GM21529 (cell line): Measurements from ENCODE around the gene SLC2A1.

Source experiments
- ATAC-seq: cut with Tn5 transposase; IDR thresholded peaks from one replicate; pipeline ENCODE4 v1.9.1; 2021; ENCODE audit not compliant: unreplicated experiment

Gene SLC2A1

GRCh38 chr1:42943166-42943565 is 15.5 kb downstream of the SLC2A1 start:
- ATAC-seq: no peak

DNA sequence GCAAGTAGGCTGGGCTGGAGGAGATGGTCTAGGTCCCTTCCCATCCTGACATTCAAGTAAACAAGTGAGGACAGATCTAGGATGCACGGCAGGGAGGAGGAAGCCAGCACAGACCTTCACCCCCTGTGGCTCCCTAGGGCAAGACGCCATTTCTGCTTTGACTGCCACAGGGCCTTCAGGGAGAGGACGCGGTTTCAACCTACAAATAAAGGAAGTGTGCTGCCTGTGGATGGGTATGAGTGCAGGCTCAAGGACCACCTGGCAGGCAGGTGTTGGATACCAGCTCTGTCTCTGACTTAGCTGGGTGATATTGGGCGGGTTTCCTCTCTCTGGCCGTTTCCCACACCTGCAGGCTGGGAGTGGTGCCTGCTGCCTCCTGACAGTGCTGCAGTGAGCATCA is 16.2 kb downstream of the SLC2A1 start:
- no peak for ATAC-seq

DNA sequence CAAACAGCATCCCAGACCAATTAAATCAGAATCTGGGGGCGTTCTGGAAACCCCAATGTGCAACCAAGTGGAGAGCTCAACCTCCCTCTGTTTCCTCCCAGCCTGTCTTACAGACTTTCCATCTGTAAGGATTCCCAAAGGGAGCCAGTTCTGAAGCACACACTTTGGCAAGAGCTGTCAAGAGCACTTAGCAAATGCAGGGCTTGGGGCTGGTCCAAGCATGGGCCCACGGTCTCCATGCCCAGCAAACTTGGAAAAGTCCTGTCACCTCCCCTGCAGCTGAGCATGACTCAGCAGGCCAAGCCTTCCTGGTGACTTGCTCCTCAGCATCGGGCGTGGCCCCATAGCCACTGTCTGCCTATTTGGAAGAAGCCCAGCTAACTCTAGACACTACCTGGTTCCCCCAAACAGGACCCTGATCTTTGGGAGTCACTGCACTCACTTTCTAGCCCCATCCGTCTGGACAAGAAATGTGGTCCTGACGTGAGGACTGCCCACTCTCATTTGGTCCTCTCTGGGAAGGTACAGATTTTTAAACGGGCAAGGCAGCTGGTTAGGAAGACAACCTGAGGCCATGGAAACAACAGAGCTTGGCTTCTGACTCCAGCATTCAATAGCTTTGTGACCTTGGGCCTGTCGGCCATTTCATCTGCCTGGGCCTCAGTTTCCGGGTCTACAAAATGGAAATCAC is 16.9 kb downstream of the SLC2A1 start:
- no peak for ATAC-seq

DNA sequence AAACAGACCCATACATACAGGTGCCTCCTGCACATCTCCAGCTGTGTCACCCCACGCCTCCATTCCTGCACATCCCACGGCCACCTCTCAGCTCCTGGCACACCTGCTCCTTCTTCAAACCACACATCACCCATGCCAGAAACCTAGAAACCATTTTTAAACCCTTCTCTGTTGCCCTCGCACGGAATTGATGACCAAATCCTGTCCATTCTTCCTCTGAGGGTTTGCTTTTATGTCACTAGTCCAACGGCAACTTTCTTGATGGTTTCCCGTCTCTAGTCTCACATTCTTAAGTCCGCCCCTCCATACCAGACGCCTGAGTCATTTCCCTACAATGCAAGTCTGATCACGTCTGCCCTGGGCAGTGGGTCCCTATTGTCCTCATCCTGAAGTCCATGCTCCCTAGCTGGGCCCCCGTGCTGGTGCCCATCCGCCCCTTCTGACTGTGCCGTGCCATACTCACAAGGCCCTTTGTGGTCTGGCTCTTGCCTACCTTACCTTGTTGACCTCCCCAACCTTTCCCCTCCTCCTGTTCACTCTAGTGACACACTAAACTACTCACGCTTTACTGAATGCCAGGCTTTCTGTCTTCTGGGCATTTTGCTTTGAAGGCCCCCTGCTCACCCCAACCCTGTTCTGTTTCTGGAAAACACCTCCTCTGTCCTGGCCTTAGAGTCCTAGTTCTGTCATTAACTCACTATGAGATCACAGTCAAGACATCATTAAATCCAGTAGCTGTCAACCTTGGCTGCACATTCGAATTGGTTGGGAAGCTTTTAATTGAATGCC is 17.6 kb downstream of the SLC2A1 start:
- no peak for ATAC-seq

GRCh38 chr1:42938645-42939615 is 19.7 kb downstream of the SLC2A1 start:
- ATAC-seq: no peak

DNA sequence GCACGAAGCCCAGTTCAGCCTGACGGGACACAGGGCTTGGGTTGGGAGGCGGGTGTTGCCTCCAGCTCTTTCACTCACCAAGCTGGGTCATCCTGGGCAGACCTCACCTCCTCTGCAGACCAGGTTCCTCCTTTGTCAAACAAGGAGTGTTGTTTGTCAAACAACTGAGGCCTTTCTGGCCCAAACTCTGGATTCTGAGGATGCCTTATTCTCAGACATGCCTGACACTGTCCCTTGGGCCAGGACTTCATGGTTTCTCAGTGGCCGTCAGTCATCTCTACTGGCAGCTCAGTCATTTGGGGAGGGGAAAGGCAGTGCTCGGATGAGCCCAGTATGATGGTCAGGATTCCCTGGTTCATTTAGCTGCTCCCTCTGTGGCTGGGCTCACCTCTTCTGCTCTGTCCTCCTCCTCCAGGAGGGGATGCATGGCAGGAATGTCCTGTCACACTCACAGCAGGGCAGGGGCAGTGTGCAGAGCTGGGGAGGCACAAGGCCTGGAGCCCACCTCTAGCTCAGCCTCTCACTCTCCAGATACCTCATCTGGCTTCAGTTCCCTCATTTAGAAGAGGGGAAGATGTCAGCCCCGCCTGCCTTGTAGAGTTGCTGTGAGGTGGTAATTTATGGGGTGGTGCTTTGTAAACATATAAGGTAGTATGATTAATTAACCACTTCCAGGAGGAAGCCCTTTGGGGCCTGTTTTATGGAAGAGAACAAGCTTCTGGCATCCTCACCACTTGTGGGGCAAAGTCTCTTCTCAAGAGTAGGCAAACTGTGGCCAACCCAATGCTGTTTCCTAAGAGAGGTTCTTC is 20.6 kb downstream of the SLC2A1 start:
- no peak for ATAC-seq

DNA sequence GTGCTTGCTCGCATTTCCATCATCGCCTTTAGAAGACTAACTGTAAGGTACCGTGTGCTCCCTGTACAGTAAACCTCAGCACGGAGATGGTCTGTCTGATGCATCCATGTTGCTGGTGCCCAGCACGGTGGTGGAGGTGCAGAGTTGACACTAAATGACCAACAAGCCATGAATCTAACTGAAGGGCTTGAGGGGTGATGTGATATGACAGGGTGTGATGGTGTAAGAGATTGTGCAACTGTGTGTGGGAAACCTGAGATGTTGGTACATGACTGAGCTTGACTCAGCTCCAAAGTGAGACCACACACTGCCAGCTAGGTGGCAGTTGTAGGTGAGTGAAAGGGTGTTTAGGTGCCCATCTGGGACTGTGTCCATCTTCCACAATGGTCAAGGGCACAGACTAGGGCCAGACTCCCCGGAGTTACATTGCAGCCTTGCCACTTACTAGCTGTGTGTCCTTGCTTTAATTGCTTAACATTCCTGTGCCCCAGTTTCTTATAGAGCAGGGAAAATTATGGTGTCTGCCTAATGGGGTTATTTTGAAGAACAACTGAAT is 21.4 kb downstream of the SLC2A1 start:
- ATAC-seq: no peak

GRCh38 chr1:42936309-42937078 is 22.2 kb downstream of the SLC2A1 start:
- no peak for ATAC-seq

DNA sequence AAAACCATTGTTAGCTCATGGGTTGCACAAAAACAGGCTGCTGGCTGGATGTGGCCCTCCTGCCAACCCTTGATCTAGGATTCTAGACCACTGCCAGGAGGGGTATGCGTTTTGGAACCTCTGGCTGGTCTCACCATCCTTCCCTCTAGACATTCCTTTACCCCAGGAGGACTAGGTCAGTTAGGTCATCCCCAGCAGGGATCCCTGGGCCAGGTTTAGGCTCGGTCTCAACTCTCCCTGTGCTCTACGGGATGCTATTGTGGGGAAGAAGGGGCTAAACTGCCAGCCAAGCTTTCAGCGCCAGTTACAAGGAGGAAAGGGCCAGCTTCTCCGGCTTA is 22.7 kb downstream of the SLC2A1 start:
- ATAC-seq: no peak

GRCh38 chr1:42935313-42935895 is 23.3 kb downstream of the SLC2A1 start:
- no peak for ATAC-seq

DNA sequence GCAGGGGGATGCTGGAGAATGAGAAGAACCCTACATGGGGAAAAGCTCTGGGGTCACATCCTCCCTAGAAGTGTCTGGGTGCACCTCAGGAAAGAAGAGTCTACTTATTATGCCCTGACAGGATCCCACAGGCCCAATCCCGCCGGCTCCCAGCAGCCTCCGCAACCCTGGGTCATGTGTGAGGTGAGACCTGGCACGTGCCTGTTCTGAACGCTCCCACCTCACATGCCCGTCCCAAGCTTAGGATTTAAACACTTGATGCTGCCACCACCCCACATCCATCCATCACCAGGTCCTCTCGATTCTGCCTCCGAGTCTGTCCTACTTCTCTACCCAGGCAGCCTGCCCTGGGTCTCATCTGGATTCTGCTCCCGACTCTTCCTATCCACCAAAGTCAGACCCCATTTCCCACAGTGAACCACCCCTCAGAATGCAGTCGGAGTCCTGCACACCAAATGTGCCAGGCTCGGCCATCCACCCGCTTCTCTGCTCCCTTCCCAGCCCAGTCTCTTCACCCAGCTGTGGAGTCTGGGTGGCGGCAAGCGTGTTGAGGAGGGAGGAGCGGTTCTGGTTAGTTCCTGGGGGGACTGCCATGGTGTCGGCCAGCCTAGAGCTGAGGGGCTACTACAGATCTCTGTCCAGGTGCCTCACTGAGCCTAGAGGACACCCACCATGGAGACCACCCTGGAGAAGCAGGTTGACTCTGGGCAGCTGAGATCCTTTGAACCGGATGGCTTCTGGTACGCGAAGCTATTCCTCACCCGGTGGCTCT is 23.9 kb downstream of the SLC2A1 start:
- no peak for ATAC-seq

DNA sequence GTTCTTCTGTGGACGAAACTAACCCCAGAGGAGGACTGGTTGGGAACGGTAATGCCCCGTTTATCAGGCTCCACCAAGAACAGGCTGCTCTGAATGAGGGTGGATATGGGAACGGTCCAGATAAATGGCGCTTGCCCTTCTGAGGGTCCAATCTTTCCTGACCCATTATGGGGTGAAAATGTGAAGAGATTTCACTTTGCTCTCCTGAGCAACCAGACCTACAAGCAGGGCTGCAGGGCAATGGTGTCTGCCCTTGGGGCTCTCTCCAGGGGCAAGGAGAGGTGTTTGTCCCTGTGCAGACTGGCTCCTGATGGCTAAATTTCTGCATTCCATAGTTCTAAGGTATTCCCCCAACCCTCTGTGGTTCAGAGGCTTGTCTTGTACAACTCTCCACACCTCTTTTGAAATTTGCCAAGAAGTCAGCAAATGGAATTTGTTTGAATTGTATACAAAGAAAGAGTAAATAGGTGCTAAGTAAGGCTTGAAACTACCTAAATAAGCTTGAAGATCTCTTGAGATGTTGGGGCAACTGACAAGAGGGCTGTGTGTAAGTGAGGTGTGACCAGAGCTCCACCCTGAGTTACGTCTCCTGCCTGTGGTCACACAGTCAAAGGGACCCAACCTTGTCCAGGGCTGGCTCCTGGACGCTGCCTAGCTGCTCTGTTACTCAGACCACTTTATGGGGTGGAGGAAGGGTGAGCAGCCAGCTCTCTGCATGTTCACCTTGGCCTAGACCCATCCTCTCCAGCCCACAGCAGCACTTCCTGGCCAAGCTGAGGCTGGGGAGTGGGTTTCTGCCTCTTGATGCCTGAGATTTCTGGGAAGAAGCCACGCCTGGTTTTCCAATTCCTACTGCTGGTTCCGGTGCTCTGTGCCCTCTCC is 24.8 kb downstream of the SLC2A1 start:
- ATAC-seq: no peak

DNA sequence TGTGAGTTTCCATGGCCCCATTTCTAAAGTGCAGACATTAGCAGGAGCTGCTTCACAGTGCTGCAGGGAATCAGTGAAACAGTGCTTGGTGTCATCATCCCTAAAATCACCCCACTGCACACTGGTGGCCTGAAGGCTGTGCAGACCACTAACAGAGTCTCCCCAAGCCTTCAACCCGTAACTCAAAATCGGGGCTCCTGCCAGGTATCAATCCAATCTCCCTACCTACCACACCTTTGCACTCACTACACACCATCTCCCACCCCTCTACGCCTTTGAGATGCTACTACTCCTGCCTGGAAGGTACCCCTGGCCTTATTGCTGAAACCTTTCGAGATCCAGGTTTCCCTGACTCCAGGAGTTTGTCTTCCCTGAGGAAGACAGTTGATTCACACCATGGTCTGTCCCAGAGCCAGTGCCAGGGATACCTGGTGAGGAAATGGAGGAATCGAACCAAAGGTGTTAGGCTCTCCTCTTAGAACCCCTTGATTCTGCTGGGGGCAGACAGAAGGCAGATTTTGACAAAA is 25.5 kb downstream of the SLC2A1 start:
- no peak for ATAC-seq

GRCh38 chr1:42932442-42932941 is 26.2 kb downstream of the SLC2A1 start:
- no peak for ATAC-seq

DNA sequence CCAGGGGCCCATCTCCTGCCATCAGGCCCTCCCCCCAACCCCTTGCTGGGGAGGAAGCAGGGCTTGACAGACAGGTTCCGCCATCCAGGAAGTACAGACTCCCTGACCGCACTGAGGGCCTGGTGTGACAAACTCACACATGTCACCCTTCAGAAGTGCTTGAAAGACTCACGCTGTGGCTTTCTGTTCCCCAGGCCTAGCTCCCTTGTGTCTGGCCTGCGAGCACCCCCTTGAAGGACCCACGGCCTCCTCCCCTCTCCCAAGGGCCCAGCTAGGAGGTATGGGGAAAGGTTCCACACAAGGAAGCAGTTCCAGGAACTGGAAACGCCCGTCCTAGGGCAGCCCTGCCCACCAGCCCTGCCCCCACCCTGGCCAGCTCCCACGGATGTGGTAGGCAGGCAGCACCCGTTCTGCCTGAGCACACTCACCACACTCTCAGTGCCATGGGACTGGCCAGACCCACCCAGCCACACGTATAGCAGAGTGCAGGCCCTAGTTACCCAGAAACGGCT is 26.7 kb downstream of the SLC2A1 start:
- peak; percentile 60 for ATAC-seq

- ATAC-seq: no peak
These were observed 27.5 kb downstream of the SLC2A1 start for GRCh38 chr1:42931108-42931539.
